GM12873 (cell line): ENCODE results near the gene CWC22.

Experiments
- TF ChIP-seq, protein P1 (sequence below): IDR thresholded peaks from 2 replicates; pipeline ENCODE4 v1.5.1; 2012; ENCODE audit warnings: low read depth, mild to moderate bottlenecking, moderate library complexity, low read length, control low read depth; ENCODE audit not compliant: insufficient read depth; ENCODE audit errors: missing control alignments

CWC22 gene

DNA sequence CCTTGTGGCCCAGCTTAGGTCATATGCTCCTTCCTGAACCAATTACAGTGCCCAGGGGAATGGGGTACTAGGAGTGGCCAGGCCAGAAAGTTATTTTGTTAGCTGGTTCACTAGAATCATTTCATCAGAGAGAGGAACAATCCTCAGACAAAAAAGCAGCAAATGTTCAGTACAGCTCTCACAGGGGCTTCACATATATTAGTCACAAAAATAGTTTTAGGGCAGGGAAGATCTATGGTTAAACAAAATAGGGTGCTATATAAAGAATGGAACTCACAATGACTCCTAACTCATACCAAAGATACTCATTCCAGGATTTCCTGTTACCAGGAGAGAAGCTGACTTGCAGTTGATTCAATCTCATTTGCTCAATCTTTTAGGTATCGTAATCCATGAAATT, 71.0 kb downstream of the CWC22 start:
- TF ChIP-seq, protein P1, sequence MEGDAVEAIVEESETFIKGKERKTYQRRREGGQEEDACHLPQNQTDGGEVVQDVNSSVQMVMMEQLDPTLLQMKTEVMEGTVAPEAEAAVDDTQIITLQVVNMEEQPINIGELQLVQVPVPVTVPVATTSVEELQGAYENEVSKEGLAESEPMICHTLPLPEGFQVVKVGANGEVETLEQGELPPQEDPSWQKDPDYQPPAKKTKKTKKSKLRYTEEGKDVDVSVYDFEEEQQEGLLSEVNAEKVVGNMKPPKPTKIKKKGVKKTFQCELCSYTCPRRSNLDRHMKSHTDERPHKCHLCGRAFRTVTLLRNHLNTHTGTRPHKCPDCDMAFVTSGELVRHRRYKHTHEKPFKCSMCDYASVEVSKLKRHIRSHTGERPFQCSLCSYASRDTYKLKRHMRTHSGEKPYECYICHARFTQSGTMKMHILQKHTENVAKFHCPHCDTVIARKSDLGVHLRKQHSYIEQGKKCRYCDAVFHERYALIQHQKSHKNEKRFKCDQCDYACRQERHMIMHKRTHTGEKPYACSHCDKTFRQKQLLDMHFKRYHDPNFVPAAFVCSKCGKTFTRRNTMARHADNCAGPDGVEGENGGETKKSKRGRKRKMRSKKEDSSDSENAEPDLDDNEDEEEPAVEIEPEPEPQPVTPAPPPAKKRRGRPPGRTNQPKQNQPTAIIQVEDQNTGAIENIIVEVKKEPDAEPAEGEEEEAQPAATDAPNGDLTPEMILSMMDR: no peak

- TF ChIP-seq, protein P1: no peak
These were observed 74.3 kb downstream of the CWC22 start for GRCh38 chr2:179932786-179933185.

- TF ChIP-seq, protein P1: no peak
These were observed 75.6 kb downstream of the CWC22 start for GRCh38 chr2:179931502-179931901.

GRCh38 chr2:179927041-179927440, 80.1 kb downstream of the CWC22 start:
- TF ChIP-seq, protein P1: no peak

DNA sequence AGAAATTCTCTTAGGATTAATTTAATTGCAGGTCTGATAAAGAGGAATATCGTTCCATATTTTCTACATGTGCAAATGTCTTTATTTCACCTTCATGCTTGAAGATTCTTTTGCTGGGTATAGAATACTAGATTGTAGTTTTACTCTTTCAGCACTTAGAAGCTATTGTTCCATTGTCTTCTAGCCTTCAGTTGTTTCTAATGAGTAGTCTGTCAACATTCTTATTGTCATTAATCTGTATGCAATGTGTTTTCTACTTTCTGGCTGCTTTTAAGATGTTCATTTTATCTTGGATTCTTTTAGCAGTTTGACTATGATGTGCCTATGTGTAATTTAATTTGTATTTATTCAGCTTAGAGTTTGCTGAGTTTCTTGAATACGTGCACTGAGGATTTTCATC, 81.4 kb downstream of the CWC22 start:
- TF ChIP-seq, protein P1: no peak

DNA sequence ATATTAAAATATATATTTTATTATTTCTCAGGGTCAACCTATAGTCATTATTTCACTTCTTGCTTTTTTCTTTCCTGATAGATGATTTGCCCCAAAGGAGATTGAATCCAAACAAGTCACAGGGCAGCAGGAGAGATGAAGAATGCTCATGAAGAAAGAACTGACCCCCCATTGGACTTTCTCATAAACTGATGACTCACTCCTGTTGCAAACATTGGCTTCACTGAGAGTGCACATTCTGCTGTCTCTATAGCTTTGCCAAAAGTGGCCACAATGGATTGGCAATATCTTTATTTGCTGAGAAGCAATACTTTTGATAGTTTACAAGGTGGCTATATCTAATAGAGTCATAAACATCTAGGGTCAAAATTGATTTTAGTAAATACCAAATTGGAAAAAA, 89.8 kb downstream of the CWC22 start:
- TF ChIP-seq, protein P1: no peak

DNA sequence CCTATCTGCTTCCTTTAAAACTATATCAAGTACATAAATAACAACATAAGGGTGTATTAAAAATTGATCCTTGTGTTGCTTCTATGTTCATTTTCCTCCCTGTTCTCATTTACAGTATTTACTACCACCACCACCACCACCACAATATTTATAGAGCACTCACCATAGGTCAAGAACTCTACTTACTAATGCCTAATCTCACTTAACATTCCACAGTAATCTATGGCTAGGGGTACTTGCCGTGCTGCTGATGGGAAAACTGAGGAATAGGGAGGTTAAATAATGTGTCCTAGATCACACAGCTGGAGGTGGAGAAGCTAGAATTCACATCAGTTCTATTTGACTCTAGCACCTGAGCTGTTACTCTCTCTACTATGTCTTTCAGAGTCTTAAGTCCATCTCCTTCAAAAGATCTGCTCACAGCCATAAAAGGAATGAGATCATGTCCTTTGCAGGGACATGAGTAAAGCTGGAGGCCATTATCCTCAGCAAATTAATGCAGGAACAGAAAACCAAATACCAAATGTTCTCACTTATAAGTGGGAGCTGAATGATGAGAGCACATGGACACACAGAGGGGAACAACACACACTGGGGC, 91.6 kb downstream of the CWC22 start:
- TF ChIP-seq, protein P1: no peak
